Glutamatergic neuron (in vitro differentiated cells): ENCODE measurements around the gene ZNHIT2. TPM values are rescaled to one million over a fixed set of nuclear protein-coding genes. Genes with fewer than 3 reads are reported as not detected.
A peak's percentile ranks its signal among the peaks of the same experiment; 100 is the strongest.
"Not testable (repeated sequence)": the region's sequence is repeated elsewhere in the genome, so short reads cannot be mapped to it uniquely, and the experiment has no call there.

ENCODE experiments used
- DNase-seq: peaks from one replicate; pipeline ENCODE4 v3.0.0; 2022
- H3K27ac Mint-ChIP-seq: one replicate; pipeline ENCODE4 v1.8.0; 2020; ENCODE audit warnings: mild to moderate bottlenecking, mixed read lengths, inconsistent platforms; ENCODE audit not compliant: unreplicated experiment
- H3K27me3 Mint-ChIP-seq: one replicate; pipeline ENCODE4 v1.8.0; 2020; ENCODE audit warnings: mild to moderate bottlenecking, moderate library complexity, mixed read lengths, inconsistent platforms; ENCODE audit not compliant: unreplicated experiment
- H3K36me3 Mint-ChIP-seq: one replicate; pipeline ENCODE4 v1.8.0; 2020; ENCODE audit warnings: mild to moderate bottlenecking, mixed read lengths, inconsistent platforms; ENCODE audit not compliant: unreplicated experiment
- H3K4me1 Mint-ChIP-seq: one replicate; pipeline ENCODE4 v1.8.0; 2020; ENCODE audit warnings: mild to moderate bottlenecking, low read depth, mixed read lengths, inconsistent platforms; ENCODE audit not compliant: unreplicated experiment
- H3K4me3 Mint-ChIP-seq: one replicate; pipeline ENCODE4 v1.8.0; 2020; ENCODE audit warnings: mild to moderate bottlenecking, mixed read lengths, inconsistent platforms; ENCODE audit not compliant: unreplicated experiment
- H3K9me3 Mint-ChIP-seq: one replicate; pipeline ENCODE4 v1.8.0; 2020; ENCODE audit warnings: mild to moderate bottlenecking, moderate library complexity, mixed read lengths, inconsistent platforms; ENCODE audit not compliant: unreplicated experiment
- CTCF ChIP-seq: fragments of 200-600 bp; sonication (generic); IDR thresholded peaks from one replicate; pipeline ENCODE4 v1.5.0; 2021; ENCODE audit not compliant: partially characterized antibody, unreplicated experiment
- total RNA-seq: library from RNA; stranded (reverse); fragmentation: NEBNext Ultra II Directional; extraction: Animal tissue kit (Norgen Biotek cat#: 25700); gene quantifications from one replicate; pipeline ENCODE4 v1.2.1, GENCODE V29; 2021; ENCODE audit not compliant: unreplicated experiment

Gene ZNHIT2
- total RNA-seq, 1 donor from 2014 or later = 4.1 TPM

- DNase-seq = no peak
- no peak for TF ChIP-seq CTCF
- Mint-ChIP-seq H3K27me3 (no peaks in the 10 kb centered on the region), H3K4me1 (peaks cover 2% of the 10 kb centered on the region), H3K36me3 (no peaks in the 10 kb centered on the region), H3K27ac (no peak overlapping the region), H3K9me3 (peaks cover 5% of the 10 kb centered on the region), H3K4me3 (no peak overlapping the region)
Measured at GRCh38 chr11:65152122-65152521, 34.6 kb upstream of the ZNHIT2 start.

DNA sequence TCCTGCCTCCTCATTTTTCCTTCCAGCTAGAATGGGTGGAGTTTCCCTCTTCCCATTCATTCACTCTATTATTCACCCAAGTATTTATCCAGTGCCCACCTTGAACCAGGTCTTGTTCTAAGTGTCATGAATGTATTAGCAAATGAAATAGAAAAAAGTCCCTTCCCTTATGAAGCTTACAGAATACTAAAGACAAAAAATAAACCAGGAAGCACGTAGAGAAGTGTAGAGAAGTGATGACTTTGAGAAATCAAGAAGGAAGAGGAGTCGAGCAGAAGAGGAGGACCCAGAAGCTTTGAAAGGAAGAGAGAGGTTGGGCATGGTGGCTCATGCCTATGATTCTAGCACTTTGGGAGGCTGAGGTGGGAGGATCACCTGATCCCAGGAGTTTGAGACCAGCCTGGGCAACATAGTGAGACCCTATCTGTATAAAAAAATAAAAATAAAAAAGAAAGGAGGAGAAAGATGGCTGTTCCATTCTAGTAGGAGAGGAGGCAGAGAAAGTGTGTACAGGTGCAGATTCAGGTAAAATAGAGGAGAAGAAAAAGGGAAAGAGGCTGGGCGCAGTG is 33.9 kb upstream of the ZNHIT2 start:
- Mint-ChIP-seq H3K4me3 (no peak overlapping the region), H3K9me3 (peaks cover 5% of the 10 kb centered on the region), H3K36me3 (no peaks in the 10 kb centered on the region), H3K27me3 (no peaks in the 10 kb centered on the region), H3K4me1 (peaks cover 2% of the 10 kb centered on the region), H3K27ac (no peak overlapping the region)
- TF ChIP-seq CTCF = no peak
- no peak for DNase-seq

DNA sequence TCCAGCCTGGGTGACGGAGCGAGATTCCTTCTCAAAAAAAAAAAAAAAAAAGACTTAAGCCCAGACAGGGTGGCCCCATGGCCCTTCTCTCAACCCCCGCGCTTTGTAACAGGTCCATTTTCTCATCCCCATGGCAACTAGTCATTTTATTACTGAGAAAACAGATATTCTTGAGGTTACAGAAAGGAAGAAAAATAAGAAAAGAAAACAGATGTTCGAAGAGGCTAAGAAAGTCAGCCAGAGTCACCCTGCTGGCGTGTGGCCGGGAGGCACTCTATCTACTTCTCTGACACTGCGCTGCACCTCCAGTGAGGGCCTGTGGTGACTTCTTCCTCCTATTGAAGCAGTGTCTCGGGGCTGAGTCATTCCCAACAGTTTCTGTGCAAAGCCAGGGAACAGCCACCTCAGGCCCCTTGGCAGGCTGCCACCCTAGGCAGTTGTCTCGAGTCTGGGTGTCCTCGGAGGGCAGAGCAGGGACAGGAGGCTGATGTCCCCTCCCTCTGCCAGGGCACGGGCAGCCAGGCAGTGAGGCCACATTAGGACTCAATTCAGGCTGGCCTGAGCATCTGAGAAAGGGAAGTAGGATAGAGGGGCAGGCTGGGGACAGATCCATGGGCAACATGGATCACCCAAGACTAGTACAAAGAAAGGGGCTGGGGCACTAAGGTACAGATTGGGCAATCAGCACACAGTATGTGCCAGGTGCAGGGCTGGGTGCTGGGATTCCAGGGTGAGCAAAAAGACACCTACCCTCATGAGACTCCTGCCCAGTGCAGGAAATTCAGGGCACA is 33.2 kb upstream of the ZNHIT2 start:
- H3K36me3 Mint-ChIP-seq = no peaks in the 10 kb centered on the region
- H3K27me3 Mint-ChIP-seq = no peaks in the 10 kb centered on the region
- no peak overlapping the region for H3K27ac Mint-ChIP-seq
- no peak overlapping the region for H3K4me3 Mint-ChIP-seq
- DNase-seq = no peak
- TF ChIP-seq CTCF = no peak
- H3K9me3 Mint-ChIP-seq = peaks cover 5% of the 10 kb centered on the region
- H3K4me1 Mint-ChIP-seq = peaks cover 2% of the 10 kb centered on the region

DNA sequence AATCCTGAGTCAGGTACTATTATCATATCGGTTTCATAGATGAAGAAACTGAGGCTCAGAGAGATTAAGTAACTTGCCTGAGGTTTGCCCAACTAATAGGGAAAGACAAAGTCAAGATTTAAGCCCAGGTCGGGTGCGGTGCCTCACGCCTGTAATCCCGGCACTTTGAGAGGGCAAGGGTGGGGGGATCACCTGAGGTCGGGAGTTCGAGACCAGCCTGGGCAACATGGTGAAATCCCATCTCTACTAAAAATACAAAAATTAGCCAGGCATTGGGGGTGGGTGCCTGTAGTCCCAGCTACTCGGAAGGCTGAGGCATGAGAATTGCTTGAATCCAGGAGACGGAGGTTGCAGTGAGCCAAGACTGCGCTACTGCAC is 32.6 kb upstream of the ZNHIT2 start:
- H3K27me3 Mint-ChIP-seq, H3K9me3 Mint-ChIP-seq, DNase-seq, H3K4me1 Mint-ChIP-seq, H3K36me3 Mint-ChIP-seq, H3K4me3 Mint-ChIP-seq: not testable (repeated sequence)
- H3K27ac Mint-ChIP-seq = peak overlapping the region; percentile 73

DNA sequence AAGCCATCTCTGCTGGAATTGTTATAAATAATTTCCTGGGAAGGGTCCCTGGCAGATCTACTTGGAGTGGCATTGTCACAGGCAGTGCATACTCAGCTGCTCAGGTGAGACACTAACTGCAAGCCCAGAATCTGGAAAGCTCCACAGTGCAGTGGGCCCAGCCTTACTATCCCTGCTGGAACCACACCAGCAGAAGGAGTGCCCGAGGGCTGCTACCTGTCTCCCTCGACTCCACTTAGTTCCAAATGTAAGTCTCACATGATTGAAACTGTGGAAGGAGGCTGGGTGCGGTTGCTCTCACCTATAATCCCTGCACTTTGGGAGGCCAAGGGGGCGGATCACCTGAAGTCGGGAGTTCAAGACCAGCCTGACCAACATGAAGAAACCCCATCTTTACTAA is 31.2 kb upstream of the ZNHIT2 start:
- Mint-ChIP-seq H3K4me3 (no peak overlapping the region), H3K4me1 (peaks cover 2% of the 10 kb centered on the region), H3K9me3 (peaks cover 5% of the 10 kb centered on the region), H3K36me3 (no peaks in the 10 kb centered on the region), H3K27me3 (no peaks in the 10 kb centered on the region), H3K27ac (no peak overlapping the region)
- TF ChIP-seq CTCF = no peak
- no peak for DNase-seq
